H1 (cell line): ENCODE results near the gene MCF2L. TPM values are rescaled to one million over a fixed set of nuclear protein-coding genes. Genes with fewer than 3 reads are reported as not detected.

Source experiments
- CTCF ChIA-PET: fragments of 300-600 bp; sonication (Branson Sonifier 250); formaldehyde crosslinking; loops from one replicate; lab custom pipeline; 2021; ENCODE audit not compliant: partially characterized antibody; lab: Charles Lee
- POLR2A ChIA-PET: fragments of 300-600 bp; sonication (Branson Sonifier 250); formaldehyde crosslinking; loops from one replicate; lab custom pipeline; 2021; ENCODE audit warnings: inconsistent platforms; ENCODE audit not compliant: partially characterized antibody; lab: Charles Lee
- DNase-seq, 2 experiments: peaks; one replicate each; pipeline versions ENCODE4 v3.0.0 to v3.0.0-alpha.2; 2010 to 2022; ENCODE audit warnings: low spot score in 2 of 2, low read depth in 1 of 2, mixed read lengths in 1 of 2
- FAIRE-seq: peaks from 2 replicates; lab custom pipeline; 2011; peaks lifted over from hg19 to GRCh38; lab: Jason Lieb, UNC
- H2AFZ ChIP-seq: 2 replicates; pipeline ENCODE4 v1.8.1; 2012; ENCODE audit warnings: low read length, inconsistent platforms
- H2AK5ac ChIP-seq: 2 replicates; pipeline ENCODE4 v1.6.1; 2013; ENCODE audit warnings: low read depth, low read length
- H2BK120ac ChIP-seq: replicated peaks from 2 replicates; pipeline ENCODE3; 2013; ENCODE audit warnings: low read depth, low read length, inconsistent platforms
- H2BK12ac ChIP-seq: 2 replicates; pipeline ENCODE4 v1.6.1; 2013; ENCODE audit warnings: low read depth, low read length
- H2BK15ac ChIP-seq: 2 replicates; pipeline ENCODE4 v1.6.1; 2013; ENCODE audit warnings: low read length
- H2BK20ac ChIP-seq: 2 replicates; pipeline ENCODE4 v1.6.1; 2013; ENCODE audit warnings: low read length
- H2BK5ac ChIP-seq: 2 replicates; pipeline ENCODE4 v1.6.1; 2013; ENCODE audit warnings: low read depth, low read length
- H3K14ac ChIP-seq: 2 replicates; pipeline ENCODE4 v1.6.1; 2013; ENCODE audit warnings: inconsistent platforms; ENCODE audit not compliant: insufficient read length
- H3K18ac ChIP-seq: 2 replicates; pipeline ENCODE4 v1.6.1; 2013; ENCODE audit warnings: low read length; ENCODE audit errors: extremely low read depth
- H3K23ac ChIP-seq: 2 replicates; pipeline ENCODE4 v1.6.1; 2013; ENCODE audit warnings: inconsistent platforms; ENCODE audit not compliant: insufficient read length
- H3K23me2 ChIP-seq: 2 replicates; pipeline ENCODE4 v1.6.1; 2013; ENCODE audit warnings: low read depth, low read length
- H3K27ac ChIP-seq: 2 replicates; pipeline ENCODE4 v1.6.1; 2011; ENCODE audit warnings: low read depth, low read length, inconsistent platforms
- H3K27me3 ChIP-seq, 4 experiments: replicated peaks in 1 of 4; 1 replicate in 1 of 4; 2 replicates in 3 of 4; pipeline versions ENCODE4 v1.6.1 to v1.8.1; 2011 to 2013; ENCODE audit warnings: low read length in 3 of 4, mild to moderate bottlenecking in 3 of 4, inconsistent platforms in 2 of 4, mixed read lengths in 2 of 4, moderate library complexity in 1 of 4; ENCODE audit not compliant: control insufficient read depth in 3 of 4, insufficient read depth in 3 of 4; ENCODE audit errors: extremely low read depth in 1 of 4
- H3K36me3 ChIP-seq, 4 experiments: 2 replicates each; pipeline versions ENCODE4 v1.6.1 to v1.8.1; 2011 to 2013; ENCODE audit warnings: mild to moderate bottlenecking in 4 of 4, low read length in 3 of 4, moderate library complexity in 2 of 4, control low read depth in 1 of 4, inconsistent platforms in 1 of 4; ENCODE audit not compliant: insufficient read depth in 4 of 4, control insufficient read depth in 2 of 4
- H3K4ac ChIP-seq: replicated peaks from 2 replicates; pipeline ENCODE3; 2013; ENCODE audit warnings: low read length, low read depth, mixed read lengths, inconsistent platforms; ENCODE audit not compliant: insufficient read length
- H3K4me1 ChIP-seq, 4 experiments: replicated peaks in 1 of 4; 1 replicate in 1 of 4; 2 replicates in 3 of 4; pipeline versions ENCODE4 v1.6.1 to v1.8.1; 2011 to 2013; ENCODE audit warnings: low read length in 3 of 4, inconsistent platforms in 2 of 4, mixed read lengths in 1 of 4; ENCODE audit not compliant: insufficient read depth in 4 of 4, control insufficient read depth in 3 of 4
- H3K4me2 ChIP-seq, 2 experiments: 2 replicates each; pipeline versions ENCODE4 v1.6.1 to v1.8.1; 2011 to 2013; ENCODE audit warnings: low read depth in 2 of 2, low read length in 2 of 2, control low read depth in 1 of 2, inconsistent platforms in 1 of 2, mild to moderate bottlenecking in 1 of 2; ENCODE audit not compliant: insufficient read depth in 1 of 2
- H3K4me3 ChIP-seq, 4 experiments: fragments of 200-600, 300-600 bp in 1 of 4; sonication (generic), shearing (Covaris generic), sonication (Bioruptor Twin) in 1 of 4; 2 replicates each; pipeline versions ENCODE4 v1.5.1 to v1.8.1; 2011 to 2016; ENCODE audit warnings: low read length in 4 of 4, low read depth in 3 of 4, control low read depth in 2 of 4, inconsistent platforms in 2 of 4, mild to moderate bottlenecking in 2 of 4, mixed read lengths in 1 of 4, moderate library complexity in 1 of 4; ENCODE audit not compliant: insufficient read depth in 2 of 4; ENCODE audit errors: extremely low read depth in 1 of 4
- H3K56ac ChIP-seq: replicated peaks from 2 replicates; pipeline ENCODE3; 2013; ENCODE audit warnings: low read depth, mild to moderate bottlenecking, mixed read lengths, low read length, inconsistent platforms; ENCODE audit not compliant: insufficient read length
- H3K79me1 ChIP-seq: 2 replicates; pipeline ENCODE4 v1.6.1; 2013; ENCODE audit warnings: low read depth, low read length, control low read depth
- H3K79me2 ChIP-seq, 2 experiments: 2 replicates each; pipeline versions ENCODE4 v1.6.1 to v1.8.1; 2012 to 2013; ENCODE audit warnings: low read length in 2 of 2, mild to moderate bottlenecking in 2 of 2, inconsistent platforms in 1 of 2; ENCODE audit not compliant: insufficient read depth in 2 of 2, control insufficient read depth in 1 of 2
- H3K9ac ChIP-seq, 4 experiments: replicated peaks in 1 of 4; 1 replicate in 1 of 4; 2 replicates in 3 of 4; pipeline versions ENCODE4 v1.6.1 to v1.8.1; 2011 to 2013; ENCODE audit warnings: low read depth in 3 of 4, low read length in 3 of 4, control low read depth in 2 of 4, mild to moderate bottlenecking in 2 of 4, moderate library complexity in 2 of 4, inconsistent platforms in 1 of 4; ENCODE audit errors: extremely low read depth in 1 of 4
- H3K9me3 ChIP-seq, 2 experiments: 2 replicates each; pipeline versions ENCODE4 v1.6.1 to v1.8.1; 2012 to 2013; ENCODE audit warnings: mild to moderate bottlenecking in 2 of 2, moderate library complexity in 2 of 2, control low read depth in 1 of 2, inconsistent platforms in 1 of 2, low read depth in 1 of 2, low read length in 1 of 2, mixed read lengths in 1 of 2; ENCODE audit not compliant: insufficient read depth in 2 of 2
- H4K20me1 ChIP-seq, 2 experiments: replicated peaks in 1 of 2; 2 replicates each; pipeline versions ENCODE3 to v1.8.1; 2011 to 2013; ENCODE audit warnings: inconsistent platforms in 2 of 2, low read length in 2 of 2, mild to moderate bottlenecking in 1 of 2; ENCODE audit not compliant: insufficient read depth in 2 of 2, control insufficient read depth in 1 of 2
- H4K5ac ChIP-seq: 2 replicates; pipeline ENCODE4 v1.6.1; 2013; ENCODE audit warnings: low read length, low read depth, mixed read lengths, inconsistent platforms; ENCODE audit not compliant: insufficient read length
- H4K8ac ChIP-seq: 2 replicates; pipeline ENCODE4 v1.8.0; 2013; ENCODE audit warnings: mild to moderate bottlenecking, moderate library complexity, low read length, inconsistent platforms; ENCODE audit not compliant: insufficient read depth; ENCODE audit errors: extremely low read depth
- H4K91ac ChIP-seq: replicated peaks from 2 replicates; pipeline ENCODE3; 2013; ENCODE audit warnings: low read length, mixed read lengths, inconsistent platforms; ENCODE audit not compliant: insufficient read length
- BCL11A ChIP-seq, 2 experiments: IDR thresholded peaks; one replicate each; pipeline ENCODE4 v1.6.1; 2011; ENCODE audit warnings: low read depth in 2 of 2, low read length in 2 of 2, mild to moderate bottlenecking in 2 of 2
- CBX5 ChIP-seq: fragments of 300-800, 300-1000 bp; sonication (generic); IDR thresholded peaks from 2 replicates; pipeline ENCODE4 v1.7.1; 2016; ENCODE audit warnings: antibody characterized with exemption, low read length, low read depth
- CTBP2 ChIP-seq: IDR thresholded peaks from 2 replicates; pipeline ENCODE4 v1.7.0; 2011; ENCODE audit warnings: borderline replicate concordance, mild to moderate bottlenecking, moderate library complexity, mixed read lengths, low read length; ENCODE audit not compliant: insufficient read depth, insufficient read length
- HDAC2 ChIP-seq, 2 experiments: fragments of 300-600 bp in 1 of 2; sonication (generic) in 1 of 2; IDR thresholded peaks; 2 replicates each; pipeline ENCODE4 v1.6.1; 2011 to 2012; ENCODE audit warnings: low read depth in 2 of 2, low read length in 2 of 2, mild to moderate bottlenecking in 2 of 2, moderate library complexity in 2 of 2, borderline replicate concordance in 1 of 2, inconsistent platforms in 1 of 2
- POLR2A ChIP-seq, 2 experiments: IDR thresholded peaks; 1 replicate in 1 of 2; 2 replicates in 1 of 2; pipeline ENCODE4 v1.6.1; 2011; ENCODE audit warnings: low read depth in 2 of 2, low read length in 2 of 2, mild to moderate bottlenecking in 2 of 2; ENCODE audit errors: control extremely low read depth in 1 of 2
- SAP30 ChIP-seq: fragments of 300-600 bp; sonication (generic); IDR thresholded peaks from 2 replicates; pipeline ENCODE4 v1.7.1; 2012; ENCODE audit warnings: low read length, moderate library complexity, mild to moderate bottlenecking, inconsistent platforms; ENCODE audit not compliant: insufficient read depth, insufficient replicate concordance
- SIX5 ChIP-seq: IDR thresholded peaks from 2 replicates; pipeline ENCODE4 v1.6.1; 2011; ENCODE audit warnings: mild to moderate bottlenecking, low read depth, low read length
- SP1 ChIP-seq: IDR thresholded peaks from 2 replicates; pipeline ENCODE4 v1.6.1; 2011; ENCODE audit warnings: low read depth, low read length
- ZNF274 ChIP-seq: IDR thresholded peaks from 2 replicates; pipeline ENCODE4 v1.7.0; 2012; ENCODE audit warnings: low read length, borderline replicate concordance; ENCODE audit errors: extremely low read depth
- WGBS, 2 experiments: shearing (Covaris generic) in 1 of 2; methylation state at CpG; one replicate each; pipeline versions ENCODE4 v1.1.6 to v1.1.7; 2013 to 2015; ENCODE audit warnings: low lambda C conversion rate in 2 of 2, mixed read lengths in 2 of 2, inconsistent platforms in 1 of 2, low coverage in 1 of 2, missing lambda C conversion rate in 1 of 2; ENCODE audit not compliant: insufficient replicate concordance in 2 of 2, insufficient coverage in 1 of 2, insufficient read length in 1 of 2; ENCODE audit errors: extremely low coverage in 1 of 2, missing lambda C conversion rate in 1 of 2; 5-methylcytosine and 5-hydroxymethylcytosine counted together
- polyA plus RNA-seq, 7 experiments: library from polyadenylated mRNA; depleted of rRNA in 3 of 7; stranded (reverse) in 5 of 7; unstranded in 2 of 7; fragments of >200 nt in 5 of 7; fragments of 200-250 nt in 2 of 7; gene quantifications; 1 replicate in 5 of 7; 2 replicates in 1 of 7; 4 replicates in 1 of 7; pipeline versions ENCODE4 v1.2.1 to v1.2.3, GENCODE V29; 2011 to 2013; ENCODE audit warnings: missing spikeins in 2 of 7, mixed read lengths in 2 of 7
- total RNA-seq: library from RNA; stranded (reverse); fragmentation: NEBNext Ultra II Directional; extraction: Animal tissue kit (Norgen Biotek cat#: 25700); gene quantifications from 2 replicates; pipeline ENCODE4 v1.2.1, GENCODE V29; 2021
- TF ChIP-seq, protein P1 (sequence below), 3 experiments: IDR thresholded peaks; 1 replicate in 2 of 3; 2 replicates in 1 of 3; pipeline versions ENCODE4 v1.5.1 to v1.6.1; 2011; ENCODE audit warnings: low read length in 3 of 3, mild to moderate bottlenecking in 3 of 3, inconsistent platforms in 2 of 3, low read depth in 1 of 3, moderate library complexity in 1 of 3; ENCODE audit not compliant: insufficient read depth in 1 of 3; ENCODE audit errors: control extremely low read depth in 1 of 3

MCF2L gene
- total and polyA plus RNA-seq, 2 of the 8 experiments (the other 6 are each of a cell fraction or from before 2014, with no cell fraction given), result 10.1 to 24.4 TPM

DNA sequence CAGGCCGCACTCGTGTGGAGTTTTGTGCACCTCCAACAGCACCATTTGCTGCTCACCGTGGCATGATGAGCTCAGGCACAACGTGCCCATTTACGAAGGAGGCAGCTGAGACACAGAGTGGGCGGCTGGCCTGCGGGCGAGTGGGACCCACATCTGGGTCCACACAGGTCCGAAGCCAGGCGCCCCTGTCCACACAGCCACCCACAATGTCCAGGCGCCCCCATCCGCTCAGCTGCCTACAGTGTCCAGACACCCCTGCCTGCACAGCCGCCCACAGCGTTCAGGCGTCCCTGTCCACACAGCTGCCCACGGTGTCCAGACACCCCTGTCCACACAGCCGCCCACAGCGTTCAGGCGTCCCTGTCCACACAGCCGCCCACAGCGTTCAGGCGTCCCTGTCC, 94.1 kb downstream of the MCF2L start:
- POLR2A ChIA-PET, result interaction anchor here (0.7 kb wide), 1 partner anchor 18 kb away, joined by 3 read pairs; no protein-coding TSS in a partner anchor
- H3K18ac ChIP-seq, result no peak overlapping the region
- no peak for FAIRE-seq
- TF ChIP-seq CBX5 (no peak), SAP30 (no peak), CTBP2 (no peak), POLR2A (IDR thresholded peaks at IDR 0.05; ENCODE audit: control extremely low read depth in 1 of 2, low read depth in 2 of 2, low read length in 2 of 2) (no peak), BCL11A (IDR thresholded peaks at IDR 0.05; ENCODE audit: low read depth in 2 of 2, low read length in 2 of 2) (no peak), SIX5 (no peak), SP1 (no peak), HDAC2 (IDR thresholded peaks at IDR 0.05; ENCODE audit: borderline replicate concordance in 1 of 2, low read depth in 2 of 2, low read length in 2 of 2) (no peak), ZNF274 (no peak)
- TF ChIP-seq, protein P1, sequence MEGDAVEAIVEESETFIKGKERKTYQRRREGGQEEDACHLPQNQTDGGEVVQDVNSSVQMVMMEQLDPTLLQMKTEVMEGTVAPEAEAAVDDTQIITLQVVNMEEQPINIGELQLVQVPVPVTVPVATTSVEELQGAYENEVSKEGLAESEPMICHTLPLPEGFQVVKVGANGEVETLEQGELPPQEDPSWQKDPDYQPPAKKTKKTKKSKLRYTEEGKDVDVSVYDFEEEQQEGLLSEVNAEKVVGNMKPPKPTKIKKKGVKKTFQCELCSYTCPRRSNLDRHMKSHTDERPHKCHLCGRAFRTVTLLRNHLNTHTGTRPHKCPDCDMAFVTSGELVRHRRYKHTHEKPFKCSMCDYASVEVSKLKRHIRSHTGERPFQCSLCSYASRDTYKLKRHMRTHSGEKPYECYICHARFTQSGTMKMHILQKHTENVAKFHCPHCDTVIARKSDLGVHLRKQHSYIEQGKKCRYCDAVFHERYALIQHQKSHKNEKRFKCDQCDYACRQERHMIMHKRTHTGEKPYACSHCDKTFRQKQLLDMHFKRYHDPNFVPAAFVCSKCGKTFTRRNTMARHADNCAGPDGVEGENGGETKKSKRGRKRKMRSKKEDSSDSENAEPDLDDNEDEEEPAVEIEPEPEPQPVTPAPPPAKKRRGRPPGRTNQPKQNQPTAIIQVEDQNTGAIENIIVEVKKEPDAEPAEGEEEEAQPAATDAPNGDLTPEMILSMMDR (IDR thresholded peaks at IDR 0.05; ENCODE audit: control extremely low read depth in 1 of 3, insufficient read depth in 1 of 3, low read depth in 1 of 3, low read length in 3 of 3), result no peak

More for the DNA sequence above, 94.1 kb downstream of the MCF2L start:
- Histone ChIP-seq H3K9me3 (no peaks in the 10 kb centered on the region; a peak in 1 of 4 replicates), H3K14ac (no peak overlapping the region), H3K56ac (no peak overlapping the region), H3K36me3 (no peaks in the 10 kb centered on the region), H2BK120ac (no peak overlapping the region), H2BK12ac (no peak overlapping the region), H3K4me2 (no peak overlapping the region), H3K27ac (no peak overlapping the region), H3K79me2 (no peaks in the 10 kb centered on the region), H4K20me1 (peaks cover 0 to 3% of the 10 kb centered on the region in 2 experiments), H3K4me3 (no peak overlapping the region), H2AK5ac (no peak overlapping the region), H4K5ac (no peak overlapping the region), H3K9ac (no peak overlapping the region), H3K23ac (no peak overlapping the region), H4K8ac (no peak overlapping the region), H2BK5ac (no peak overlapping the region), H3K23me2 (peaks cover 4% of the 10 kb centered on the region; the same call in 1 of the 2 replicates), H3K4me1 (no peaks in the 10 kb centered on the region), H2AFZ (no peak overlapping the region), H3K4ac (no peak overlapping the region), H4K91ac (no peak overlapping the region), H2BK15ac (no peak overlapping the region), H3K79me1 (no peaks in the 10 kb centered on the region), H2BK20ac (no peak overlapping the region), H3K27me3 (no peaks in the 10 kb centered on the region)
- WGBS, 2 experiments, result 92% methylated on average over 22 of the region's 22 CpGs; no CpG with 5 or more reads in 1 of the 2 experiments
- CTCF ChIA-PET, result interaction anchor here (1.5 to 4.9 kb wide), 3 partner anchors 23 to 28 kb away, joined by 4 to 20 read pairs (median 7); no protein-coding TSS in a partner anchor
- no peak for DNase-seq
